ENCODE measurements around the gene ECSIT.

The ECSIT gene

GRCh38 chr19:11555246-11555645 is 26.3 kb upstream of the ECSIT start:
- no peak for TF ChIP-seq CTCF (conservative IDR thresholded peaks at IDR 0.05; ENCODE audit: low read depth, low read length)

GRCh38 chr19:11554160-11554559 is 25.2 kb upstream of the ECSIT start:
- no peak for DNase-seq (ENCODE audit: low read depth)
- no peak for TF ChIP-seq CTCF (conservative IDR thresholded peaks at IDR 0.05; ENCODE audit: low read depth, low read length)
- no peak overlapping the region for H3K4me3 ChIP-seq (ENCODE audit: low read depth, low read length)

More at GRCh38 chr19:11555246-11555645, 26.3 kb upstream of the ECSIT start:
- DNase-seq (ENCODE audit: low read depth): no peak
- H3K4me3 ChIP-seq (ENCODE audit: low read depth, low read length): no peak overlapping the region

GRCh38 chr19:11552666-11553372 is 23.9 kb upstream of the ECSIT start:
- TF ChIP-seq CTCF (conservative IDR thresholded peaks at IDR 0.05; ENCODE audit: low read depth, low read length): no peak
- DNase-seq (ENCODE audit: low read depth): no peak
- no peak overlapping the region for H3K4me3 ChIP-seq (ENCODE audit: low read depth, low read length)

GRCh38 chr19:11551603-11552235 is 22.8 kb upstream of the ECSIT start:
- no peak overlapping the region for H3K4me3 ChIP-seq (ENCODE audit: low read depth, low read length)
- no peak for DNase-seq (ENCODE audit: low read depth)
- peak; percentile 70 for TF ChIP-seq CTCF (conservative IDR thresholded peaks at IDR 0.05; ENCODE audit: low read depth, low read length)

- no peak for DNase-seq (ENCODE audit: low read depth)
- no peak overlapping the region for H3K4me3 ChIP-seq (ENCODE audit: low read depth, low read length)
- TF ChIP-seq CTCF (conservative IDR thresholded peaks at IDR 0.05; ENCODE audit: low read depth, low read length): no peak
Observed at GRCh38 chr19:11550265-11550664, 21.3 kb upstream of the ECSIT start.

- no peak for TF ChIP-seq CTCF (conservative IDR thresholded peaks at IDR 0.05; ENCODE audit: low read depth, low read length)
- DNase-seq (ENCODE audit: low read depth): no peak
- H3K4me3 ChIP-seq (ENCODE audit: low read depth, low read length): no peak overlapping the region
Observed at GRCh38 chr19:11549386-11549953, 20.5 kb upstream of the ECSIT start.

Measured in choroid plexus epithelial cell (primary cell).